Measurements from ENCODE around the gene PDIA5. TPM values are rescaled to one million over a fixed set of nuclear protein-coding genes. Genes with fewer than 3 reads are reported as not detected.

The PDIA5 gene
- total RNA-seq, 2 donors from 2014 or later, result 28.0 to 33.2 TPM

GRCh38 chr3:123081718-123082369 is 15.0 kb downstream of the PDIA5 start:
- Histone ChIP-seq H3K27me3 (replicated peaks; ENCODE audit: insufficient read depth) (no peaks in the 10 kb centered on the region), H3K27ac (no peak overlapping the region), H3K36me3 (no peaks in the 10 kb centered on the region), H3K4me3 (no peak overlapping the region), H3K9me3 (no peaks in the 10 kb centered on the region), H3K4me1 (ENCODE audit: control insufficient read depth in 1 of 2, low read depth in 2 of 2) (peaks cover 49 to 98% of the 10 kb centered on the region in 2 donors)
- no peak for TF ChIP-seq CTCF (IDR thresholded peaks at IDR 0.05)
- ATAC-seq (ENCODE audit: insufficient number of reproducible peaks, low FRiP score, low read depth) (no peak), DNase-seq (ENCODE audit: low spot score) (no peak)

GRCh38 chr3:123082370-123083065 is 15.7 kb downstream of the PDIA5 start:
- no peaks in the 10 kb centered on the region for H3K36me3 ChIP-seq
- H3K4me1 ChIP-seq (ENCODE audit: control insufficient read depth in 1 of 2, low read depth in 2 of 2), result peaks cover 42 to 98% of the 10 kb centered on the region in 2 donors
- TF ChIP-seq CTCF (IDR thresholded peaks at IDR 0.05), result no peak
- no peaks in the 10 kb centered on the region for H3K27me3 ChIP-seq (replicated peaks; ENCODE audit: insufficient read depth)
- ATAC-seq (ENCODE audit: insufficient number of reproducible peaks, low FRiP score, low read depth) (no peak), DNase-seq (ENCODE audit: low spot score) (no peak)
- H3K4me3 ChIP-seq, result no peak overlapping the region
- H3K9me3 ChIP-seq, result no peaks in the 10 kb centered on the region
- no peak overlapping the region for H3K27ac ChIP-seq

- Histone ChIP-seq H3K36me3 (no peaks in the 10 kb centered on the region), H3K27me3 (replicated peaks; ENCODE audit: insufficient read depth) (no peaks in the 10 kb centered on the region), H3K27ac (no peak overlapping the region), H3K4me1 (ENCODE audit: control insufficient read depth in 1 of 2, low read depth in 2 of 2) (peaks cover 40 to 100% of the 10 kb centered on the region in 2 donors), H3K4me3 (no peak overlapping the region), H3K9me3 (no peaks in the 10 kb centered on the region)
- TF ChIP-seq CTCF (IDR thresholded peaks at IDR 0.05), result no peak
- ATAC-seq (ENCODE audit: insufficient number of reproducible peaks, low FRiP score, low read depth) (no peak), DNase-seq (ENCODE audit: low spot score) (no peak)
These were observed 16.7 kb downstream of the PDIA5 start for GRCh38 chr3:123083383-123084124.

- Histone ChIP-seq H3K36me3 (no peaks in the 10 kb centered on the region), H3K4me3 (no peak overlapping the region), H3K9me3 (no peaks in the 10 kb centered on the region), H3K27me3 (replicated peaks; ENCODE audit: insufficient read depth) (no peaks in the 10 kb centered on the region), H3K4me1 (ENCODE audit: control insufficient read depth in 1 of 2, low read depth in 2 of 2) (peaks cover 42 to 100% of the 10 kb centered on the region in 2 donors), H3K27ac (no peak overlapping the region)
- TF ChIP-seq CTCF (IDR thresholded peaks at IDR 0.05), result no peak
- ATAC-seq (ENCODE audit: insufficient number of reproducible peaks, low FRiP score, low read depth), result no peak
- DNase-seq (ENCODE audit: low spot score), result no peak
These were observed 17.4 kb downstream of the PDIA5 start for GRCh38 chr3:123084192-123084591.

GRCh38 chr3:123084738-123085237 is 18.0 kb downstream of the PDIA5 start:
- DNase-seq (ENCODE audit: low spot score), result no peak
- ATAC-seq (ENCODE audit: insufficient number of reproducible peaks, low FRiP score, low read depth), result no peak
- no peaks in the 10 kb centered on the region for H3K27me3 ChIP-seq (replicated peaks; ENCODE audit: insufficient read depth)
- H3K27ac ChIP-seq, result no peak overlapping the region
- TF ChIP-seq CTCF (IDR thresholded peaks at IDR 0.05), result no peak
- H3K9me3 ChIP-seq, result no peaks in the 10 kb centered on the region
- H3K4me1 ChIP-seq (ENCODE audit: control insufficient read depth in 1 of 2, low read depth in 2 of 2), result peaks cover 45 to 100% of the 10 kb centered on the region in 2 donors
- no peak overlapping the region for H3K4me3 ChIP-seq
- H3K36me3 ChIP-seq, result no peaks in the 10 kb centered on the region
